Esophagus muscularis mucosa (tissue), 4 donors: ENCODE results near the gene SH3PXD2A. TPM values are rescaled to one million over a fixed set of nuclear protein-coding genes. Genes with fewer than 3 reads are reported as not detected.

Source experiments
- DNase-seq: peaks from one replicate; pipeline ENCODE4 v3.0.0-alpha.2; 2017; ENCODE audit errors: extremely low spot score
- H3K27ac ChIP-seq, 4 donors: fragments of 200-600 bp; sonication (generic); replicated peaks in 1 of 4; 1 replicate in 3 of 4; 2 replicates in 1 of 4; pipeline ENCODE4 v1.5.1; 2016 to 2019; ENCODE audit warnings: mild to moderate bottlenecking in 1 of 4
- H3K27me3 ChIP-seq, 4 donors: fragments of 200-600 bp; sonication (generic); one replicate each; pipeline versions ENCODE4 v1.5.1 to v1.6.0; 2016 to 2019
- H3K36me3 ChIP-seq, 4 donors: fragments of 200-600 bp; sonication (generic); one replicate each; pipeline ENCODE4 v1.5.1; 2016 to 2019
- H3K4me1 ChIP-seq, 4 donors: fragments of 200-600 bp; sonication (generic); one replicate each; pipeline ENCODE4 v1.5.1; 2016 to 2019
- H3K4me3 ChIP-seq, 4 donors: fragments of 200-600 bp; sonication (generic); 1 replicate in 2 of 4; 2 replicates in 2 of 4; pipeline ENCODE4 v1.5.1; 2016 to 2019; ENCODE audit warnings: mild to moderate bottlenecking in 4 of 4, moderate library complexity in 1 of 4
- H3K9me3 ChIP-seq, 4 donors: fragments of 200-600 bp; sonication (generic); 1 replicate in 3 of 4; 2 replicates in 1 of 4; pipeline ENCODE4 v1.5.1; 2016 to 2019
- EP300 ChIP-seq: sonication (generic); formaldehyde crosslinking; IDR thresholded peaks from one replicate; pipeline ENCODE4 v1.6.1; 2017; ENCODE audit warnings: antibody characterized with exemption
- POLR2A ChIP-seq: fragments of 450-650 bp; IDR thresholded peaks from one replicate; pipeline ENCODE4 v1.6.1; 2017; ENCODE audit warnings: antibody characterized with exemption, moderate library complexity, mild to moderate bottlenecking, low read depth
- POLR2AphosphoS5 ChIP-seq, 2 donors: sonication (generic); formaldehyde crosslinking; IDR thresholded peaks; one replicate each; pipeline ENCODE4 v1.6.1; 2017; ENCODE audit warnings: antibody characterized with exemption in 2 of 2
- WGBS: methylation state at CpG from one replicate; pipeline ENCODE4 v1.1.5; 2018; 5-methylcytosine and 5-hydroxymethylcytosine counted together
- intact Hi-C: fragments of 100-400 bp; cut with DNase I; formaldehyde crosslinking; loops from one replicate; pipeline ENCODE4 v1.15.1; 2023
- total RNA-seq, 4 donors: library from RNA; depleted of rRNA; stranded (reverse); fragments of >200 nt; gene quantifications; one replicate each; pipeline versions ENCODE4 v1.1.0 to v1.2.1, GENCODE V29; 2016
- TF ChIP-seq, protein P1 (sequence below), 3 experiments: fragments of 200-600 bp in 2 of 3; fragments of 450-650 bp in 1 of 3; sonication (generic) in 2 of 3; IDR thresholded peaks; one replicate each; pipeline ENCODE4 v1.5.1; 2017 to 2019; ENCODE audit warnings: antibody characterized with exemption in 3 of 3, mild to moderate bottlenecking in 2 of 3, moderate library complexity in 1 of 3

SH3PXD2A gene
- total RNA-seq, 4 donors from 2014 or later = 30.5 to 69.3 (median 40.0) TPM

GRCh38 chr10:103871006-103871405 lies 15.6 kb upstream of the SH3PXD2A start:
- no peak overlapping the region for H3K27ac ChIP-seq
- no peak for DNase-seq
- intact Hi-C loops = no loop called here
- H3K4me1 ChIP-seq = no peaks in the 10 kb centered on the region
- no peak overlapping the region for H3K4me3 ChIP-seq
- TF ChIP-seq EP300 (no peak), POLR2AphosphoS5 (IDR thresholded peaks at IDR 0.05) (no peak), POLR2A (no peak)
- TF ChIP-seq, protein P1, sequence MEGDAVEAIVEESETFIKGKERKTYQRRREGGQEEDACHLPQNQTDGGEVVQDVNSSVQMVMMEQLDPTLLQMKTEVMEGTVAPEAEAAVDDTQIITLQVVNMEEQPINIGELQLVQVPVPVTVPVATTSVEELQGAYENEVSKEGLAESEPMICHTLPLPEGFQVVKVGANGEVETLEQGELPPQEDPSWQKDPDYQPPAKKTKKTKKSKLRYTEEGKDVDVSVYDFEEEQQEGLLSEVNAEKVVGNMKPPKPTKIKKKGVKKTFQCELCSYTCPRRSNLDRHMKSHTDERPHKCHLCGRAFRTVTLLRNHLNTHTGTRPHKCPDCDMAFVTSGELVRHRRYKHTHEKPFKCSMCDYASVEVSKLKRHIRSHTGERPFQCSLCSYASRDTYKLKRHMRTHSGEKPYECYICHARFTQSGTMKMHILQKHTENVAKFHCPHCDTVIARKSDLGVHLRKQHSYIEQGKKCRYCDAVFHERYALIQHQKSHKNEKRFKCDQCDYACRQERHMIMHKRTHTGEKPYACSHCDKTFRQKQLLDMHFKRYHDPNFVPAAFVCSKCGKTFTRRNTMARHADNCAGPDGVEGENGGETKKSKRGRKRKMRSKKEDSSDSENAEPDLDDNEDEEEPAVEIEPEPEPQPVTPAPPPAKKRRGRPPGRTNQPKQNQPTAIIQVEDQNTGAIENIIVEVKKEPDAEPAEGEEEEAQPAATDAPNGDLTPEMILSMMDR (IDR thresholded peaks at IDR 0.05) = no peak
- 89% methylated on average over 7 of the region's 7 CpGs for WGBS
- peaks cover 0 to 16% (median 4%) of the 10 kb centered on the region in 4 donors for H3K36me3 ChIP-seq
- no peaks in the 10 kb centered on the region for H3K9me3 ChIP-seq
- no peaks in the 10 kb centered on the region for H3K27me3 ChIP-seq

DNA sequence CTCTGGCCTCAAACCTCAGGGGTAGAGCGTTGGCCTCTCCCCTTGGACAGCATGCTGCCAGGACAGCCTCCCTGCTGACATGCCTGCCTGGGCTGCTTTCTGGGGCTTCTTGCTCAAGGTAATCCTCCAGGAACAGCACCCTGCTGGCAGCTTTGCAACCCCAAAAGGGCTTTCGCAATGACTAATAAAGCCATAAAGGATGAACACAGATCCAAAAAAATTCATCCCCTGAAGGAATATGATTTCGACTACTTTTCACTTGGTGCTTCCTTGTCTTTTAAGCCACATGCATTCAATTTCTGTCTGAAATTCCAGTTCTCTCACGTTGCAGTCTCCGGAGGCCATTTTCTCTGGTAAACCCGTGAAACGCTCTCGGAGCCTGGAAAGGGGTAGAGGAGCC lies 15.1 kb upstream of the SH3PXD2A start:
- H3K27me3 ChIP-seq = no peaks in the 10 kb centered on the region
- no peak for DNase-seq
- no peaks in the 10 kb centered on the region for H3K4me1 ChIP-seq
- peaks cover 0 to 4% (median 0%) of the 10 kb centered on the region in 4 donors for H3K9me3 ChIP-seq
- WGBS = 92% methylated on average over 8 of the region's 8 CpGs
- peaks cover 0 to 16% (median 4%) of the 10 kb centered on the region in 4 donors for H3K36me3 ChIP-seq
- intact Hi-C loops = no loop called here
- H3K4me3 ChIP-seq = no peak overlapping the region
- no peak overlapping the region for H3K27ac ChIP-seq
- TF ChIP-seq, protein P1 (IDR thresholded peaks at IDR 0.05) = no peak
- TF ChIP-seq POLR2AphosphoS5 (IDR thresholded peaks at IDR 0.05) (no peak), POLR2A (no peak), EP300 (no peak)

- Histone ChIP-seq H3K27me3 (no peaks in the 10 kb centered on the region), H3K27ac (no peak overlapping the region), H3K36me3 (peaks cover 0 to 16% (median 4%) of the 10 kb centered on the region in 4 donors), H3K4me1 (no peaks in the 10 kb centered on the region), H3K4me3 (no peak overlapping the region), H3K9me3 (peaks cover 0 to 15% (median 9%) of the 10 kb centered on the region in 4 donors)
- WGBS = 69% methylated on average over 4 of the region's 4 CpGs
- TF ChIP-seq EP300 = no peak
- no peak for TF ChIP-seq POLR2AphosphoS5 (IDR thresholded peaks at IDR 0.05)
- TF ChIP-seq, protein P1 (IDR thresholded peaks at IDR 0.05) = no peak
- no peak for TF ChIP-seq POLR2A
- DNase-seq = no peak
- intact Hi-C loops = no loop called here
Measured at GRCh38 chr10:103869336-103869735, 14.0 kb upstream of the SH3PXD2A start.

- 93% methylated on average over 1 of the region's 1 CpG for WGBS
- H3K27ac ChIP-seq = no peak overlapping the region
- H3K4me3 ChIP-seq = no peak overlapping the region
- TF ChIP-seq POLR2A (no peak), EP300 (no peak), POLR2AphosphoS5 (IDR thresholded peaks at IDR 0.05) (no peak)
- TF ChIP-seq, protein P1 (IDR thresholded peaks at IDR 0.05) = no peak
- no peaks in the 10 kb centered on the region for H3K27me3 ChIP-seq
- no peak for DNase-seq
- peaks cover 0 to 15% (median 9%) of the 10 kb centered on the region in 4 donors for H3K9me3 ChIP-seq
- intact Hi-C loops = no loop called here
- H3K36me3 ChIP-seq = peaks cover 0 to 13% (median 4%) of the 10 kb centered on the region in 4 donors
- no peaks in the 10 kb centered on the region for H3K4me1 ChIP-seq
Measured at GRCh38 chr10:103868200-103868599, 12.8 kb upstream of the SH3PXD2A start.

GRCh38 chr10:103861505-103861904 lies 6.1 kb upstream of the SH3PXD2A start:
- H3K4me1 ChIP-seq = peaks cover 0 to 7% (median 3%) of the 10 kb centered on the region in 4 donors
- intact Hi-C loops = no loop called here
- no peak for TF ChIP-seq POLR2AphosphoS5 (IDR thresholded peaks at IDR 0.05)
- TF ChIP-seq EP300 = no peak
- TF ChIP-seq, protein P1 (IDR thresholded peaks at IDR 0.05) = no peak
- TF ChIP-seq POLR2A = no peak
- peaks cover 0 to 15% (median 9%) of the 10 kb centered on the region in 4 donors for H3K9me3 ChIP-seq
- no peak for DNase-seq
- WGBS = 94% methylated on average over 1 of the region's 1 CpG
- no peaks in the 10 kb centered on the region for H3K36me3 ChIP-seq
- H3K27ac ChIP-seq = no peak overlapping the region
- no peaks in the 10 kb centered on the region for H3K27me3 ChIP-seq
- no peak overlapping the region for H3K4me3 ChIP-seq
